HFF-Myc (cell line): Measurements from ENCODE around the gene CLMN.

Experiments used
- DNase-seq: peaks from one replicate; pipeline ENCODE4 v3.0.0-alpha.2; 2011; ENCODE audit warnings: low read depth; ENCODE audit errors: extremely low read depth
- H3K4me3 ChIP-seq: replicated peaks from 2 replicates; pipeline ENCODE4 v1.5.1; 2011; ENCODE audit warnings: low read depth, mild to moderate bottlenecking, control low read depth, low read length
- TF ChIP-seq, protein P1 (sequence below): IDR thresholded peaks from 2 replicates; pipeline ENCODE4 v1.5.1; 2012; ENCODE audit warnings: mild to moderate bottlenecking, low read depth, low read length, control low read depth; ENCODE audit errors: missing control alignments

Gene CLMN

DNA sequence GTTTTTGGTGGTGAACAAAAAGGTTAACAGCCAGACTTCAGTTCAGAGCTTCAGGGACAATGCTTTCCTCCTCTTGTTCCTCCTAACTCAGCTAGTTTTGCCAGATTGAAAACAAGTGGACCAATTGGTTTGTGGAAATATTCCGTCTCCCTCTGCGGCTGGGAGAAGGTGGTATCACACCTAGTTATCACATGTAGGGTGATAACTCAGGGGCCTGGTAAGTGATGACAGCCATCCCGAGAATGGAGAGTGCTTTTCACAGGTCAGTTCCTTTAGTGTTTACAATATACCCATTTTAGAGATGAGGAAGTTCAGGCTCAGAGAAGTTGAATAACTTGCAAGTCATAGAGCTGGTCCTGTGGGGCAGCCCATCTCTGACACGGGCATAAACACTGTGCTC, 101.7 kb downstream of the CLMN start:
- TF ChIP-seq, protein P1, sequence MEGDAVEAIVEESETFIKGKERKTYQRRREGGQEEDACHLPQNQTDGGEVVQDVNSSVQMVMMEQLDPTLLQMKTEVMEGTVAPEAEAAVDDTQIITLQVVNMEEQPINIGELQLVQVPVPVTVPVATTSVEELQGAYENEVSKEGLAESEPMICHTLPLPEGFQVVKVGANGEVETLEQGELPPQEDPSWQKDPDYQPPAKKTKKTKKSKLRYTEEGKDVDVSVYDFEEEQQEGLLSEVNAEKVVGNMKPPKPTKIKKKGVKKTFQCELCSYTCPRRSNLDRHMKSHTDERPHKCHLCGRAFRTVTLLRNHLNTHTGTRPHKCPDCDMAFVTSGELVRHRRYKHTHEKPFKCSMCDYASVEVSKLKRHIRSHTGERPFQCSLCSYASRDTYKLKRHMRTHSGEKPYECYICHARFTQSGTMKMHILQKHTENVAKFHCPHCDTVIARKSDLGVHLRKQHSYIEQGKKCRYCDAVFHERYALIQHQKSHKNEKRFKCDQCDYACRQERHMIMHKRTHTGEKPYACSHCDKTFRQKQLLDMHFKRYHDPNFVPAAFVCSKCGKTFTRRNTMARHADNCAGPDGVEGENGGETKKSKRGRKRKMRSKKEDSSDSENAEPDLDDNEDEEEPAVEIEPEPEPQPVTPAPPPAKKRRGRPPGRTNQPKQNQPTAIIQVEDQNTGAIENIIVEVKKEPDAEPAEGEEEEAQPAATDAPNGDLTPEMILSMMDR = no peak

DNA sequence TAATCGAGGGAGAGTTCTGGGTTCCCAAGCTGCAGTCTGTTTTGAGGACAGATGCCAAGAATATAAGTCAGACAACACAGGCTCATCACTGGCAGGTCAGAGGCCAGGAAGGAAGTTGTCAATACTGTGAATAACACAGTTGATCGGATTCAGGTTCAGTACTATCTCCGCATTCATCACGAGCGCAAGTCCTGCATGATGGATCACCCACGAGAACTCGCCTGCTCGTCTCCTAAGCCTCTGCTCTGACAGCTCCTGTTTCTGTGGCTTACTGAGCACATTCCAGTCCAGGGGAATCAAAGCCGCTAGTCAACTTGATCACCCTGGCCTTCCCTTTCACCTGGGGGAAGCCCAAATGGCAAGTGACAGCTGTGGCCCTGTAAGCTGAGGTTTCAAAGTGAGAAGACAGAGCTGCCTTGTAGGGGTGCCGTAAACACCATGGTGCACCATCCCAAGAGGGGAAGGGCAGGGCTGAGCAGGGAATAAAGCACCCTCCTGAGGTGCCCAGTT, 102.3 kb downstream of the CLMN start:
- no peak for DNase-seq
- TF ChIP-seq, protein P1 = no peak
- no peak overlapping the region for H3K4me3 ChIP-seq

More for the DNA sequence above, 101.7 kb downstream of the CLMN start:
- DNase-seq = no peak
- no peak overlapping the region for H3K4me3 ChIP-seq

DNA sequence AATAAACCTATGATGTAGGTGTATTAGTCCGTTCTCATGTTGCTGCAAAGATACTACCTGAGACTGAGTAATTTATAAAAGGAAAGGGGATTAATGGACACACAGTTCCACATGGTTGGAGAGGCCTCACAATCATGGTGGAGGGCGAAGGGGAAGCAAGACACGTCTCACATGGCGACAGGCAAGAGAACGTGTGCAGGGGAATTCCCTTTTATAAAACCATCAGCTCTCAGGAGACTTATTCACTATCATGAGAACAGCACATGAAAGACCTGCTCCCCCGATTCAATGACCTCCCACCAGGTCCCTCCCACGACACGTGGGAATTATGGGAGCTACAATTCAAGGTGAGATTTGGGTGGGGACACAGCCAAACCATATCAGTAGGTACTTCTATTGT, 103.7 kb downstream of the CLMN start:
- DNase-seq = no peak
- TF ChIP-seq, protein P1 = no peak
- no peak overlapping the region for H3K4me3 ChIP-seq

DNA sequence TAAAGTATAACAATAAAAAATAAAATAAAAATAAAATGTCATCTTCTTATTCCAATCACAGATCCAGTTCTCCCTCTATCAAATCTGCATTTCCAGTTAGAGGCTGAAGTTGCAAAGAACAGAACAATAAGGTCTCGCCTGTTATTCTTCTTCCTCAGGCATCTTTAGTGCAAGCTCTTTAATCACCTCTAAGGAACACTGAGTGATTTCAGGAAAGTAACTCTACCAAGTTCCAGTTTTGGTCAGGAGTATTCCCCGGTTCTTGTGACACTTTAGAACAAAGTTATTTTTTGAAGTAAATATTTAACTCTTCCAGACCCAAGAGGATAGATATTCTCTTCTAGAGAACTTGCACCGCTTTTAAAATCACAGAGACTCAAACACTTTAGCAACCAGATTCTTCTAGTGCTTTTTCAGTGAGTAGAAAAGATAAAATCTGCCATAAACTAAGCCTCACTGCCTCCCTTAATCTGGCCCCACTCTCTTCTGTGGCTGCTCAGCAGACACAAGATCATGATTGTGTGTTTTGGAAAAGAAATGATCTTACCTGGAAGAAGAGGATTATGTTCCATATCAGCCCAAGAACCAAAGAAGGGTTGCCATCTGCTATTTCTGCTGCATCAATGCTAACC, 104.5 kb downstream of the CLMN start:
- H3K4me3 ChIP-seq = no peak overlapping the region
- TF ChIP-seq, protein P1 = no peak
- DNase-seq = no peak

DNA sequence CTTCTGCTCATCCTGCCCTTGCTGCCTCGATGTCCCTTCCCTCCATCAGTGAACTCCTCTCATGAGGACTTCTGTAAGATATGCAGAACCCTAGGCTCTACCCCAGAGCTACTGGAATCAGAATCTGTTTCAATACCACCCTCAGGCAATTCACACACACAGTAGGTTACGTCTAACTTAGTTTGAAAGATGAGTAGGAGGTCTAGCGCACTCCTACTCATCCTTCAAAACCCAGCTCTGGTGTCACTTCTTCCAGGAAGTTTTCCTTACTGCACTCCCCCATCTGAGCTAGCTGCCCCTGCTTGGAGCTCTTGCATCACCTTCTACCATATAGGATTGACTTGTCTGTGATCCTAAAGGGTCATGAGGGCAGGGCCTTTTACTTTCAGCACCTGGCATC, 105.9 kb downstream of the CLMN start:
- no peak for DNase-seq
- TF ChIP-seq, protein P1 = no peak
- H3K4me3 ChIP-seq = no peak overlapping the region

DNA sequence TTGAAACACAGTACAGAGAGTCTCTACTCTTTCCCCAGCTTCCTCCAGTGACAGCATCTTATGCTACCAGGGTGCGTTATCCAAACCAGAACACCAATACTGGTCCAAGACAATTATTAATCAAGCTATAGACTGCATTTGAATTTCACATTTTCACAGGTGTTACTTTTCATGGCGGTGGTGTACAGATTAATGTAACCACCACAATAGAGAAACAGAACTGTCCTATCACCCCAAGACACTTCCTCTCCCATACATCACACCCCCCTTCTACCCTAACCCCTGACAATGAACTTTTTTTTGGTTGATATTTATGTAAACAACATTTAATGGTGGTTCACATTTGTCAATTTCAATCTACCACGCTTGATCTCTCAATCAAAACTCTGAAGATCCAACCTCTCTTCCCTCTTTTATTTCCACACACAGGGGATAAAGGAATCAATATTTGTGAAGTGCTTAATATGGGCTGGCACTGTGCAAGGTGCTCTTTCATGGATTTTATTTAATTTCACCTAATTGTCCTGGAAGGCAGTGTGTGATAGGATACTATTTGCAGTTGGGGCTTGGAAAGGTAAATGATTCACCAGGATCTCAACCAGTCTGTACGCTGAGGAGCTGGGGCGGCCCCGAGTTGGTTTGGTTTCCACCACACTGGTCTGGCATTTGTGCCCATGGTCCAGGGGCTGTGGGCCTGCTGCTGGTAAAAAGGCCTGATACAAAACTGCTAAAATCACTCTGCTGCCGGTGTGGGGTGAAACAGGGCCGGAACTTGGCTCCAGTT, 107.8 kb downstream of the CLMN start:
- DNase-seq = no peak
- H3K4me3 ChIP-seq = no peak overlapping the region
- TF ChIP-seq, protein P1 = no peak
